Thyroid gland (tissue), 4 donors: ENCODE data around the gene USP34. TPM values are rescaled to one million over a fixed set of nuclear protein-coding genes. Genes with fewer than 3 reads are reported as not detected.

Source experiments
- DNase-seq, 2 donors: peaks; one replicate each; pipeline ENCODE4 v3.0.0-alpha.2; 2019
- H3K27ac ChIP-seq, 3 donors: fragments of 200-600 bp; sonication (generic); 1 replicate in 2 of 3; 2 replicates in 1 of 3; pipeline ENCODE4 v1.5.1; 2016 to 2019; ENCODE audit warnings: mild to moderate bottlenecking in 1 of 3, moderate library complexity in 1 of 3
- H3K27me3 ChIP-seq: fragments of 200-600 bp; sonication (generic); one replicate; pipeline ENCODE4 v1.5.1; 2019
- H3K36me3 ChIP-seq, 2 donors: fragments of 200-600 bp; sonication (generic); one replicate each; pipeline ENCODE4 v1.5.1; 2016 to 2019
- H3K4me1 ChIP-seq, 2 donors: fragments of 200-600 bp; sonication (generic); one replicate each; pipeline ENCODE4 v1.5.1; 2017 to 2019
- H3K4me3 ChIP-seq, 3 donors: fragments of 200-600 bp; sonication (generic); replicated peaks in 1 of 3; 1 replicate in 2 of 3; 2 replicates in 1 of 3; pipeline ENCODE4 v1.5.1; 2016; ENCODE audit warnings: mild to moderate bottlenecking in 1 of 3
- H3K9me3 ChIP-seq: fragments of 200-600 bp; sonication (generic); one replicate; pipeline ENCODE4 v1.5.1; 2017
- CTCF ChIP-seq, 6 experiments: fragments of 200-600 bp in 3 of 6; fragments of 450-650 bp in 3 of 6; sonication (generic) in 3 of 6; IDR thresholded peaks; one replicate each; pipeline ENCODE4 v1.5.1; 2016 to 2019; ENCODE audit warnings: antibody characterized with exemption in 6 of 6, mild to moderate bottlenecking in 2 of 6, inconsistent platforms in 1 of 6, moderate library complexity in 1 of 6
- POLR2A ChIP-seq, 2 donors: fragments of 450-650 bp; IDR thresholded peaks; one replicate each; pipeline ENCODE4 v1.6.1; 2017; ENCODE audit warnings: antibody characterized with exemption in 2 of 2, mild to moderate bottlenecking in 2 of 2, moderate library complexity in 1 of 2
- WGBS, 2 donors: methylation state at CpG; one replicate each; pipeline ENCODE4 v1.1.5; 2017; 5-methylcytosine and 5-hydroxymethylcytosine counted together
- intact Hi-C: fragments of 100-400 bp; cut with DNase I; formaldehyde crosslinking; loops from one replicate; pipeline ENCODE4 v1.15.1; 2023
- total RNA-seq, 4 donors: library from RNA; depleted of rRNA; stranded (reverse); fragments of >200 nt; gene quantifications; one replicate each; pipeline ENCODE4 v1.2.3, GENCODE V29; 2016

USP34 gene
- total RNA-seq, 4 donors from 2014 or later: 171 to 271 (median 231) TPM

- H3K4me1 ChIP-seq: peaks cover 0 to 6% of the 10 kb centered on the region in 2 donors
Observed at GRCh38 chr2:61419570-61419969, 51.3 kb downstream of the USP34 start.

GRCh38 chr2:61419129-61419528, 51.8 kb downstream of the USP34 start:
- Histone ChIP-seq H3K4me3 (no peak overlapping the region), H3K27ac (no peak overlapping the region), H3K9me3 (no peaks in the 10 kb centered on the region), H3K36me3 (no peaks in the 10 kb centered on the region), H3K27me3 (no peaks in the 10 kb centered on the region), H3K4me1 (peaks cover 0 to 5% of the 10 kb centered on the region in 2 donors)
- 89 to 90% methylated on average over 5 of the region's 5 CpGs for WGBS, 2 donors
- TF ChIP-seq POLR2A (IDR thresholded peaks at IDR 0.05): no peak
- no peak for TF ChIP-seq CTCF (IDR thresholded peaks at IDR 0.05)
- no peak for DNase-seq
- intact Hi-C loops: no loop called here

More at GRCh38 chr2:61419570-61419969, 51.3 kb downstream of the USP34 start:
- TF ChIP-seq CTCF (IDR thresholded peaks at IDR 0.05): no peak
- TF ChIP-seq POLR2A (IDR thresholded peaks at IDR 0.05): no peak
- no peak for DNase-seq
- no peak overlapping the region for H3K27ac ChIP-seq
- H3K27me3 ChIP-seq: no peaks in the 10 kb centered on the region
- no peaks in the 10 kb centered on the region for H3K9me3 ChIP-seq
- H3K4me3 ChIP-seq: no peak overlapping the region
- intact Hi-C loops: no loop called here
- no peaks in the 10 kb centered on the region for H3K36me3 ChIP-seq

- 97% methylated on average over 9 of the region's 9 CpGs for WGBS, 2 donors
- DNase-seq: no peak
- Histone ChIP-seq H3K27me3 (no peaks in the 10 kb centered on the region), H3K27ac (no peak overlapping the region), H3K4me3 (no peak overlapping the region), H3K4me1 (peaks cover 0 to 5% of the 10 kb centered on the region in 2 donors), H3K9me3 (no peaks in the 10 kb centered on the region), H3K36me3 (no peaks in the 10 kb centered on the region)
- intact Hi-C loops: no loop called here
- TF ChIP-seq CTCF (IDR thresholded peaks at IDR 0.05): no peak
- TF ChIP-seq POLR2A (IDR thresholded peaks at IDR 0.05): no peak
Observed at GRCh38 chr2:61416871-61417645, 53.8 kb downstream of the USP34 start.

- DNase-seq: no peak
- Histone ChIP-seq H3K9me3 (no peaks in the 10 kb centered on the region), H3K4me1 (no peaks in the 10 kb centered on the region), H3K27ac (no peak overlapping the region), H3K27me3 (no peaks in the 10 kb centered on the region), H3K36me3 (no peaks in the 10 kb centered on the region), H3K4me3 (no peak overlapping the region)
- 91 to 94% methylated on average over 1 of the region's 1 CpG for WGBS, 2 donors
- intact Hi-C loops: no loop called here
- TF ChIP-seq CTCF (IDR thresholded peaks at IDR 0.05) (no peak), POLR2A (IDR thresholded peaks at IDR 0.05) (no peak)
Observed at GRCh38 chr2:61415265-61415664, 55.6 kb downstream of the USP34 start.

GRCh38 chr2:61414674-61415073, 56.2 kb downstream of the USP34 start:
- WGBS, 2 donors: 90 to 92% methylated on average over 3 of the region's 3 CpGs
- intact Hi-C loops: no loop called here

More at GRCh38 chr2:61414674-61415073, 56.2 kb downstream of the USP34 start:
- Histone ChIP-seq H3K9me3 (no peaks in the 10 kb centered on the region), H3K4me3 (no peak overlapping the region), H3K4me1 (no peaks in the 10 kb centered on the region), H3K27ac (no peak overlapping the region), H3K36me3 (no peaks in the 10 kb centered on the region), H3K27me3 (no peaks in the 10 kb centered on the region)
- TF ChIP-seq CTCF (IDR thresholded peaks at IDR 0.05) (no peak), POLR2A (IDR thresholded peaks at IDR 0.05) (no peak)
- no peak for DNase-seq
